GM18502 (cell line): ENCODE measurements around the gene CCDC190.
"Not testable (repeated sequence)": the region's sequence is repeated elsewhere in the genome, so short reads cannot be mapped to it uniquely, and the experiment has no call there.

Experiments used
- ATAC-seq: cut with Tn5 transposase; IDR thresholded peaks from one replicate; pipeline ENCODE4 v1.9.1; 2021; ENCODE audit warnings: mild to moderate bottlenecking; ENCODE audit not compliant: unreplicated experiment, poor library complexity

Gene CCDC190

GRCh38 chr1:162838863-162839262 is 22.1 kb downstream of the CCDC190 start:
- ATAC-seq = no peak

- ATAC-seq = peak; percentile 95
Observed at GRCh38 chr1:162835157-162835899, 25.6 kb downstream of the CCDC190 start.

GRCh38 chr1:162832470-162832869 is 28.5 kb downstream of the CCDC190 start:
- no peak for ATAC-seq

- no peak for ATAC-seq
Observed at GRCh38 chr1:162829268-162829667, 31.7 kb downstream of the CCDC190 start.

- no peak for ATAC-seq
Observed at GRCh38 chr1:162823771-162824525, 37.0 kb downstream of the CCDC190 start.

GRCh38 chr1:162823231-162823630 is 37.7 kb downstream of the CCDC190 start:
- ATAC-seq = no peak

- no peak for ATAC-seq
Observed at GRCh38 chr1:162822391-162823200, 38.4 kb downstream of the CCDC190 start.

GRCh38 chr1:162818666-162819065 is 42.3 kb downstream of the CCDC190 start:
- ATAC-seq = not testable (repeated sequence)

GRCh38 chr1:162818136-162818535 is 42.8 kb downstream of the CCDC190 start:
- ATAC-seq = not testable (repeated sequence)

- ATAC-seq = not testable (repeated sequence)
Observed at GRCh38 chr1:162812357-162812756, 48.6 kb downstream of the CCDC190 start.

- not testable (repeated sequence) for ATAC-seq
Observed at GRCh38 chr1:162807503-162807902, 53.5 kb downstream of the CCDC190 start.
